ENCODE results near the gene TDRD10.

GRCh38 chr1:154453574-154454352, 48.3 kb upstream of the TDRD10 start:
- TF ChIP-seq SUZ12 (IDR thresholded peaks at IDR 0.05; ENCODE audit: extremely low read depth, insufficient read depth, insufficient read length), result no peak
- TF ChIP-seq YY1 (IDR thresholded peaks at IDR 0.05; ENCODE audit: insufficient read depth, insufficient read length), result no peak
- no peak for TF ChIP-seq ZNF274 (IDR thresholded peaks at IDR 0.05; ENCODE audit: low read depth, low read length)
